Activated CD4-positive, alpha-beta T cell treated with anti-CD3 and anti-CD28 coated beads, Interleukin-10, Interleukin-2, amounts not matched to agents 100 ng/mL and 50 ng/mL, durations not matched to agents 16 hours and 8 hours (primary cell): ENCODE measurements around the gene PSKH1.
"Not testable (repeated sequence)": the region's sequence is repeated elsewhere in the genome, so short reads cannot be mapped to it uniquely, and the experiment has no call there.

Source experiments
- DNase-seq: peaks from one replicate; pipeline ENCODE4 v3.0.0-alpha.2; 2020

PSKH1 gene

DNA sequence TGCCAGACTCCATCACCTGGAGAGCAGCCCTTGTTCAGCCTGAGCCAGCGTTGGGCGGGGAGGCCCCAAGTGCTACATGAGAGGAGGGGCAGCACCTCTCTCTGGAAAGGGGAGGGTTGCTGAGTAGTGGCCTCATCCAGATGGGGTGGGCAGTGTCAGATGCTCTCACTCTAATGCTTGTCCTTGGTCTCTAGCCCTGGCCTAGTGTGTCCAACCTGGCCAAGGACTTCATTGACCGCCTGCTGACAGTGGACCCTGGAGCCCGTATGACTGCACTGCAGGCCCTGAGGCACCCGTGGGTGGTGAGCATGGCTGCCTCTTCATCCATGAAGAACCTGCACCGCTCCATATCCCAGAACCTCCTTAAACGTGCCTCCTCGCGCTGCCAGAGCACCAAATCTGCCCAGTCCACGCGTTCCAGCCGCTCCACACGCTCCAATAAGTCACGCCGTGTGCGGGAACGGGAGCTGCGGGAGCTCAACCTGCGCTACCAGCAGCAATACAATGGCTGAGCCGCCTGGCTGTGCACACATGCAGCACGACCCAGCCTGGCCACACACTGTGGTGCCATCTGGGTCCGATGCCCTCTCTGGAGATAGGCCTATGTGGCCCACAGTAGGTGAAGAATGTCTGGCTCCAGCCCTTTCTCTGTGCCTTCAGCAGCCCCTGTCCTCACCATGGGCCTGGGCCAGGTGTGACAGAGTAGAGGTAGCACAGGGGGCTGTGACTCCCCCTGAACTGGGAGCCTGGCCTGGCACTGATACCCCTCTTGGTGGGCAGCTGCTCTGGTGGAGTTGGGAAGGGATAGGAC is 34.3 kb downstream of the PSKH1 start:
- DNase-seq: no peak

DNA sequence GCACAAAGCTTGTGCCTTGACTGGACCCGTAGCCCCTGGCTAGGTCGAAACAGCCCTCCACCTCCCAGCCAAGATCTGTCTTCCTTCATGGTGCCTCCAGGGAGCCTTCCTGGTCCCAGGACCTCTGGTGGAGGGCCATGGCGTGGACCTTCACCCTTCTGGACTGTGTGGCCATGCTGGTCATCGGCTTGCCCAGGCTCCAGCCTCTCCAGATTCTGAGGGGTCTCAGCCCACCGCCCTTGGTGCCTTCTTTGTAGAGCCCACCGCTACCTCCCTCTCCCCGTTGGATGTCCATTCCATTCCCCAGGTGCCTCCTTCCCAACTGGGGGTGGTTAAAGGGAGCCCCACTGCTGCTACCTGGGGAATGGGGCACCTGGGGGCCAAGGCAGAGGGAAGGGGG is 35.1 kb downstream of the PSKH1 start:
- no peak for DNase-seq

DNA sequence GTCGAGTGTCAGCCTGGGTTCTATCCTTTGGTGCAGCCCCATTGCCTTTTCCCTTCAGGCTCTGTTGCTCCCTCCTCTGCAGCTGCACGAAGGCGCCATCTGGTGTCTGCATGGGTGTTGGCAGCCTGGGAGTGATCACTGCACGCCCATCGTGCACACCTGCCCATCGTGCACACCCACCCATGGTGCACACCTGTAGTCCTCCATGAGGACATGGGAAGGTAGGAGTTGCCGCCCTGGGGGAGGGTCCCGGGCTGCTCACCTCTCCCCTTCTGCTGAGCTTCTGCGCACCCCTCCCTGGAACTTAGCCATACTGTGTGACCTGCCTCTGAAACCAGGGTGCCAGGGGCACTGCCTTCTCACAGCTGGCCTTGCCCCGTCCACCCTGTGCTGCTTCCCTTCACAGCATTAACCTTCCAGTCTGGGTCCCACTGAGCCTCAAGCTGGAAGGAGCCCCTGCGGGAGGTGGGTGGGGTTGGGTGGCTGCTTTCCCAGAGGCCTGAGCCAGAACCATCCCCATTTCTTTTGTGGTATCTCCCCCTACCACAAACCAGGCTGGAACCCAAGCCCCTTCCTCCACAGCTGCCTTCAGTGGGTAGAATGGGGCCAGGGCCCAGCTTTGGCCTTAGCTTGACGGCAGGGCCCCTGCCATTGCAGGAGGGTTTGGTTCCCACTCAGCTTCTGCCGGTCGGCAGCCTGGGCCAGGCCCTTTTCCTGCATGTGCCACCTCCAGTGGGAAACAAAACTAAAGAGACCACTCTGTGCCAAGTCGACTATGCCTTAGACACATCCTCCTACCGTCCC is 35.7 kb downstream of the PSKH1 start:
- DNase-seq: peak; percentile 83

DNA sequence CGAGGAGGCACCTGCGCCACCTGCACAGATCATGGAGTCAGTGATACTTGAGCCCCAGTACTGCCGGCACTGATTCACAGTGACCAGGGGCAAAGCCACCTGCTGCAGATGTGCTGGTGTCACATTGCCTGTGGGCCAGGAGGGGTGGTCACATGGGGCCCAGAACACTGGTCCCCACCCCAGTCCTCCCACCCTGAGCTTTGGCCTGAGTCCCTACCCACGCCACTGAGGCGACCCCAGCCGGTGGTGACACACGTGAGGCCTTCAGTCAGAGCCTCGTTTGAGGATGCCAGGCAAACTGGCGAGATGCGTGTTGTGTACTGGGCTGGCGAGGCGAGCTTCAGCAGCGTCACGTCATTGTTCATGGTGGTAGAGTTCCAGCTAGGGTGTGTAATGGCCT is 37.1 kb downstream of the PSKH1 start:
- no peak for DNase-seq

DNA sequence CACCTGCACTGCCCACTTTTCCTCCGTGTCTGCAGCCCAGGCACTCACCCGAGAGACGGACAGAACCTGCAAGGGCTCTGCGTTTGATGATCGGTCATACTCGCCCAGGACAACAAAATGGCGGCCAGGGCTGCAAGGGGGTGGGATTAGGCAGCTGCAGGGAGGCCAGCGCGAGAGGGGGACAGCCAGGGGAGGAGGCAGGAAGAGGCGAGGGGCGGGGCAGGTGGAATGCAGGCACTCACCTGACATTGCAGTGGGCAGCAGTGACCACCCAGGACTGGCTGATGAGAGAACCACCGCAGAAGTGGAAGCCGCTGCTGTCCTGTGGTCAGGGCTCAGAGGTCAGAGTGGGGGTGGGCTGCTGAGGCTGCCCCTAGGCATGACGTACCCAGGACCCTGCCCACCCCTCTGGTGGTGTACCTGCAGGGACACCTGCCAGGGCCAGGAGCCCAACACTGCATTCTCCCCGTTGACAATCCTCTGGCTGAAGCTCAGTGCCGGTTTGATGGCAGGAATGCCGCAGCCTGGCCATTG is 37.7 kb downstream of the PSKH1 start:
- no peak for DNase-seq

DNA sequence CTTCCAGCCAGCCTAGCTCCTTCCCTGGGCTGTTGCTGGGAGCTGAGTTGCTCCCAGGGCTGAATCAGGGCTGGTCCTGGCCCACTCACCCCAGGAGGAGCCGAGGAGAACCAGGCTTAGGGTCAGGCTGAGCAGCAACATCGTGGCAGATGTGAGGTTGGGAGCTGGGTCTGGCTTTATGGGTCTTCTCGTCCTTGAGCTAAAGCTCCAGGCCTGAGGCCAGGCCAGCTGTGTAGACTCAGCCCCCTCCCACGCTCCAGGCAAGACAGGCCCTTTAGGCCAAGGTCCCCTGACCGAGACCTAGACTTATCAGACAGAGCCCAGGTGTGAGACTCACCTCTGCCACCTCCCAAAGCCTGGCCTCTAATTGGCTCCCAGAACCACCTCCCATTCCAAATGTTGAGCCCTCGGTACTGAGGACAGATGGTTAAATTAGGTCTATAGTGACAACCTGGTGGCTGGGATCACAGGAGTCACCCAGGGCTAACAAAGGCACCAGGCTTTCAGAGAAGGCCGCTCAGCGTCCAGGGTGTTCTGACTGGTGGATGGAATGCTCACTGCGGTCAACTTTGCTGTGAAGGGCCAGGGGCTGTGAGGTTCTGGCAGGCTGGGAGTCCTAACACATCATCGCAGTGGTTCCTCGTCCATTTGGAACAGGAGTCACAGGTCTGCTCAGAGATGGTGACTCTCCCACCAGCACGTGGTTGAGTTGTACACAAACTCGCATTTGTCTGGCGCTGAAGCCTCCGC is 38.8 kb downstream of the PSKH1 start, which contains the start of gene CTRL:
TSS of gene CTRL (minus strand) at position 151 of the 750 bp plus-strand sequence. CDS start at position 141, 10 bp downstream.
- DNase-seq: no peak

DNA sequence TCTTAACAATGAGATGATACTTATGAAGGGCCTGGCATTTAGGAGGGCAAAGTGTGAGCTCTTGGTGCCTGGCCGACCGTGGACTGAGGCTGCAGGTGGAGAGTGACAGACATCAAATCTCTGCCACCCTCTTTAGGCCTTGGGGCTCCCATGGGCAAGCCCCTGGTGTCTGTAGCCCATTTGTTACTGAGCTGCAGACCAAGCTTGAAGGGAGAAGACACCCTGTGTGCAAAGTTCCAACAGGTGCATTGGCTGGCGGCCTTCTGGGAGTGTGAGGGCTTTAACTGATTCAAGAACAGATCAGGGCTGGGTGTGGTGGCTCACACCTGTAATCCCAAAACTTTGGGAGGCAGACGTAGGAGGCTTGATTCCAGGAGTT is 39.4 kb downstream of the PSKH1 start:
- no peak for DNase-seq

DNA sequence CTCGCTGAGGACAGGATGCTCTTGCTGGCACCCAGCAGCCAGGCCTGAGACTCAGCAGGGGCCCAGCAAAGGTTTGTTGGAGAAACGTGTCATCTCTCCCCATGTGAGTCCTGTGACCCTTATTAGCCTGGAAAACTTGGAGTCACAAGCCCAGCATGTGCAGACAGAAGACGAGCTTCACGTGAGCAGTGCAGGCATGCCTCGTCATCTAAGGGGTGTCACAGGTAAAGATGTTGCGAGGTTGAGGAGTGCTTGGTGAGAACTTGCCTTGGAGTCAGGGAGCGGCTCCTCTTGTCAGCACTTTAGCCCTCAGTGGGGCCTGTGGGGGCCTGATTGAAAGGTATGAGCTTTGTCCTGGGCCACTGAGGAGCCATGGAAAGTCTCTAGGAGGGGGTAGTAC is 40.8 kb downstream of the PSKH1 start:
- no peak for DNase-seq

DNA sequence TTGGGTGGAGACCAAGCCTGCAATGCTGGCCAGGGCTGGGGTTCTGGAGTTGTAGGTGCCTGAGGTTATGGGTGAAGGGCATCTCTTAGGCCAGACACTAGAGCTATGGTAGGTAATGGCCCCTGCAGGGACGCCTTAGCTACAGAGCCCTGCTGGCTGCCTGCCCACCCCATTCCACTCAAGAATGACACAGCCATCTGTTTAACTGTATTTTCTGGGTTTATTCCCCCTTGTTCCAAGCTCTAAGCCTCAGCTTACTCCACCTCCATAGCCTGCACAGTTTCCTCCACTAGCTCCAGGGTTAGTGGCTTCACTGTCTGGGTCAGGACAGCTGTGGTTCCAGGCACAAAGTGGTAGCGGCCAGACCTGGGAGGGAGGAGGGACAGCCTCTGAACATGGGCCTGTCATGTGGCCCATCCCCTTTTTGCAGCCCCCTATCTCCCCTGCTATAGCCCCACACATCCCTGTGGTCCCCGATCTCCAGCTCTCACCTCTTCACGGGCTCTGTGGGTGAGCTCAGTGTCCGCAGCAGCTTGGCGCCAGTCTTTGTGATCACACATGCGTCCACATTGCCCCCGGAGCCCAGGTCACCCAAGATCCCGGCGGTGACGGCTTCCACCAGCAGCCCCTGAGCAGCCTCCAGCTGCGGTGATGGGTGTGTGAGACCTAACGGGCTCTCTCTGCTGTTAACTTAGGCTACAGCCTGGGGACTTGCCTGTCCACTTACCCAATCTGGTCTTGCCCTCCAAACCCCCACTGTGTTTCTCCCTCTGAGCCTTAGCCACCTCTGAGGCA is 41.4 kb downstream of the PSKH1 start:
- no peak for DNase-seq

DNA sequence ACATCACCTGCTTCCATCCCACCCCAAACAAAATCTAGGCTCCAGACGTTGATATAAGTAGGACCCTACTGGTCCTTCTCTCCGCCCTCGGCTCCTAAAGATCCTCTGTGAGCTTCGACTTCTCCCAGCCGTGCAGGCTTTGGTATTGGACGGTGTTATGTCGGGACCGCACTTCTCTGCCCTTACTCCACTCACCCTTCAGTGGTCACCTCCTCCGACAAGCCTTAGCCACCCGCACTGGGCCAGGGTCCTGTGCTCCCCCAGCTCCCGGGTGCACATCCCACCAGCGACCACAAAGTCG is 42.0 kb downstream of the PSKH1 start:
- DNase-seq: no peak

DNA sequence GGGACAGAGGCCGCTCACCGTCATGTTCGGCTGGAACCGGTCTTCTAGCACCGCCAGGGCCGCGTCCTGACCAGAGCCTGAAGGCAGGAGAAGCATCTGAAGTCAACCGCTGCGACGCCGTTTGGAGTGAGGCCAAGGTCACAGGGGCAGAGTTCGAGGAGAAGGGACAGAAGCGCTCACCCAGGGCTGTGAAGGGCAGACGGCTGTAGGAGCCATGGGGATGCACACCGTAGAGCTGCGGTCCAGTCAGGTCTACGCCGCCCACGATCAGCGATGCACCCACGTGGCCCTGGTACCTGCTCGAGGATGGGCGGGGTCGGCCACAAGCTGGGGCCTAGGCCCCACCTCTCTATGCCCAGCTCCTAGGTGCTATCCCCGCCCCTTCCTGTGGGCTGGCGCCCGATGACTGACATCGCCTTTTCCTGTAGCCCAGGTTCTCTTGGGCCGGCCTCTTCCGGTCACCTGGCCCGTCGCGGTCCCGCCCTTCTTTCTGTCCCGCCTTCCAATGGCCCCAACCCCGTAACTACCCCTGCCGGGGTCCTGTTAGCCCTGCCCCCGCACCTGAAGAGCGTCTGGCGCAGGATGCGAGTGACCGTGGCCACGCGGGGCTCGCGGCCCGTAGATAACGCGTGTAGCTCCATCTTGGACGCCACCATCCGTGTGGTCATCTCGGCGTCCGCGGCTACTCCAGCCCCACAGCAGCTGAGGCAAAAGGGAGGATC is 42.5 kb downstream of the PSKH1 start:
- peak; percentile 98 for DNase-seq

DNA sequence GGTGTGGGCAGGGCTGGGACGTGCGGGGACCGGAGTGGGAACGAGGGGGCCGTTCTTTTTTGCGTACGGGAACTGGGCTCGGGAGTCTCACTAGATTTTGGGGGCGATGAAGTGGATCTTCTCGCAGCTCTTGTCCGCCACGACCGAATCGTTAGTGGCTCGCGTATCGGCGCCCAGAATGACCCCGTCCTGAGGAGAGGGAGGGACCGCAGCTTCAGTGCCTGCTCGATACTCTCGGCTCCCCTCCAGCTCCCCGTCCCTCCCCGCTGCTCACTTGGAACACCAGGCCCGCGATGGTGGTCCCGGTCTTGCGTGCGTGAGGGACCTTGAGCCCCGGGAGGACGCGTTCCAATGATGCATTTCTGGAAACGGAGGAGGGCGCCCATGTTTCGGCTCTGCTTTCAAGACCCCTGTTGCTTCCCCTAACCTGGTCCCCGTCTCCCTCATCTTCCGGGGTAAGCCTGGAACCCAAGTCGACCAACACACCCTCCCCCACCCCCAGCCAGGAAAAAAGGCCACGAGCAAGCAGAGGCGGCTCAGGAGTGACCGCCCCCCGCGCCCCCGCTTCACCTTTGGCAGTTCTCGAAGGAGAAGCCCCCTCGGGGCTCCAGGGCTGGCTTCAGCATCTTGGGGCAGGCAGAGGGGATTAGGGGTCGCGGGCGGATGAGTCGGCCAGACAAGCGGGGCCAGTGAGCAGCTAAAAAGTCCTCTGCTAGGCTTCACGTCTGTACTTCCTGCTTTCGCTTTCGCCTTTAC is 43.2 kb downstream of the PSKH1 start, which contains the start of gene PSMB10:
TSS of gene PSMB10 (minus strand) at position 727 of the 756 bp plus-strand sequence. CDS start at position 626, 101 bp downstream.
- DNase-seq: peak; percentile 71

DNA sequence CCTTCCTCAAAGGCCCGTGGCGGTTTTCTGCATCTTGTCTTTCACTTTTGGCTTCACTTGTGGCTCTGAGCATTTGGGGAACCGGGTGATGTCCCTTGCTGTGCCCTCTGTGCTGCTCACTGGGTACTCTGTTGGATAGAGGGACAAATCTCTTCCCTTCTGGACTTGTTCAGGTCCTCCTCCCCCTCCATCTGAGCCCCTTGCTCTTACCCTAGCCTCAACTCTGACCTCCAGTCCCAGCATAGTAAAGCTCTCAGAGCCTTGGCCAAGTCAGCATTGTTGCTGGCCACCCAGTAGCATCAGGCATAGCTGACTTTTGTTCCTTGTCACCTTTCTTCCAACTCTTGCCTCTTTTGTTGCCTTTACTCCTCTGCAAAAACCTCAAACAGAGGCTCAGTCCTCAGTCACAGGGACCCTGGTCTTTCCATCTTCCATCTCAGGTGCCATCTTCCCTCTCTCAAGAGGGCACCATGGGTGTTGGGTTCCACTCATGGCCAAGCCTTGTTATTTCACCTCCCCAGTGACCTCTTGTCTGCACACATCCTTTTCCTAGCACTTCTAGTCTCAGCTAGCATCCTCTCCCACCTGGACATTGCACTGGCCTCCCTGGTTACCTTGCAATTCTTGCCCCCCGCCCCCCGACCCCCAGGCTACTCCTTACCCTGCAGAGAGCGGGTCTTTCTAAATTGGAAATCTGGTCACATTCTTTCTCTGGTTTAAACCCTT is 44.0 kb downstream of the PSKH1 start:
- peak; percentile 90 for DNase-seq

DNA sequence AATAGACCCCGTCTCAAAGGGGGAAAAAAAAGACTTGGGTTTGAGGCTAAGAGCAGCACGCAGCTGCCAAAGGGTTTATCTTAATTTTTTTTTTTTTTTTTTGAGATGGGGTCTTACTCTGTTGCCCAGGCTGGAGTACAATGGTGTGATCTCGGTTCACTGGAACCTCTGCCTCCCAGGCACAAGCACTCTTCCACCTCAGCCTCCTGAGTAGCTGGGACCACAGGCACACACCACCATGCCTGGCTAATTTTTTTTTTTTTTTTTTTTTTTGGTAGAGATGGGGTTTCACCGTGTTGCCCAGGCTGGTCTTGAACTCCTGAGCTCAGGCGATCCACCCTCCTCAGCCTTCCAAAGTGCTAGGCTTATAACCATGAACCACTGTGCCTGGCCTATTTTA is 44.7 kb downstream of the PSKH1 start:
- not testable (repeated sequence) for DNase-seq

DNA sequence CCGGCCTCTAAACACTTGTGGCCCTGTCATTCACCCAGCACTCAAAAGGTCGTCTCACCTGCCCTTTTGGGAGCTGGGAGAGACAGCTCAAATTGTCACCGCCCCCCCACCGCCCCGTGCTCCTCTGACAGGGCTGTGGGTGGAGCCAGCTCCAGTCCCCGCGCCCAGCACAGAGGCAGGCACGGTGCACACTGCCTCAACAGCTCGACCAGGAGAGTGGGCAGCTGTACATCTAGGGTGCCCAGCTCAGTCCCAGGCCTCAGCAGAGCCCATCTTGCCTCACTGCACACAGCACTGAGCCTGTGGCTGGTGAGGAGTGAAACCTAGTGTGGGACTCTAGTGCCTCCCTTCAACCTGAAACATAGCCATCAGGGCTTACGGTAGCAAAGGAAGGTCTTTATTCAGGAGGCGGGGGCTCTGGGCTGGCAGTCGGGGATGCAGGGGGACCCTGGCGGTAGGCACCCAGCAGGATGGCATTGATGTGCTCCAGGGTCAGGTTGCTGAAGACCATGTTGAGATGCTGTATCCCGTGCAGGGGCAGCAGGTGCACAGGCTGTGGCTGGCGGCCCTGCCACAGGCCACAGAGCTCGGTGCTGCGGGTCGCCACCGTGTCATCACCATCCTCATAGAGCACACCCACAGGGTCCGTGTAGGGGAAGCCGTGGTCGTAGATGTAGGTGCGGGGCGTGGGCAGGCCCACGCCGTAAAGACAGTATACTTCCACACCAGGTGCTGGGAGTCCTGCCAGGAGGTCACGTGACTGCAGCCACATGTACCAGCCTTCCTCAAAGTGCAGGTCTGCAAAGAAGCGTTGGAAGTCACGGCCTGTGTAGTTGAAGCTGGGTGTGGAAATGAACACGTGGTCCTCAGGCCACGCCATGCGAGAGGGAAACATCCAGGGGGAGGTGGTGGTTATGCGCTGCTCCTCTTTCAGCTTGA is 46.7 kb downstream of the PSKH1 start:
- DNase-seq: peak; percentile 42

DNA sequence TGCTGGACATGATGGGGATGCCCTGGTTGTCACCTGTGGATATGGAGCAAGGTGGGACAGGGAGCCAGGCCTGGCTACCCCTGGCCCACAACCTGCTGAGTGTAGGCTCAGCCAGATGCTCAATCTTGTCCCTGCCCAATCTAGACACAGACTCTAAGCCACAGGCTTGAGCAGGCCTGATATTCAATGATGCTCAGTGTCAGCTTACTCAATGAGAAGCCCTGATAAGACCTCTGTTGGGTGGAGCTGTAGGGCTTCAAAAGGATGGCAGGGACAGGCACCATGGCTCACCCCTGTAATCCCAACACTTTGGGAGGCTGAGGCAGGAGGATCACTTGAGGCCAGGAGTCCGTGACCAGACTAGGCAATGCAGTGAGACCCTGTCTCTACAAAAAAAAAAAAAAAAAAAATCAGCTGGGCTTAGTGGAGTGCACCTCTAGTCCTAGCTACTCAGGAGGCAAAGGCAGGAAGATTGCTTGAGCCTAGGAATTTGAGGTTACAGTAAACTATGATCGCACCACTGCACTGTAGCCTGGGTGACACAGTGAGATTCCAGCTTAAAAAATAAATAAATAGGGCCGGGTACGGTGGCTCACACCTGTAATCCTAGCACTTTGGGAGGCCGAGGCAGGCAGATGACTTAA is 47.5 kb downstream of the PSKH1 start:
- no peak for DNase-seq

DNA sequence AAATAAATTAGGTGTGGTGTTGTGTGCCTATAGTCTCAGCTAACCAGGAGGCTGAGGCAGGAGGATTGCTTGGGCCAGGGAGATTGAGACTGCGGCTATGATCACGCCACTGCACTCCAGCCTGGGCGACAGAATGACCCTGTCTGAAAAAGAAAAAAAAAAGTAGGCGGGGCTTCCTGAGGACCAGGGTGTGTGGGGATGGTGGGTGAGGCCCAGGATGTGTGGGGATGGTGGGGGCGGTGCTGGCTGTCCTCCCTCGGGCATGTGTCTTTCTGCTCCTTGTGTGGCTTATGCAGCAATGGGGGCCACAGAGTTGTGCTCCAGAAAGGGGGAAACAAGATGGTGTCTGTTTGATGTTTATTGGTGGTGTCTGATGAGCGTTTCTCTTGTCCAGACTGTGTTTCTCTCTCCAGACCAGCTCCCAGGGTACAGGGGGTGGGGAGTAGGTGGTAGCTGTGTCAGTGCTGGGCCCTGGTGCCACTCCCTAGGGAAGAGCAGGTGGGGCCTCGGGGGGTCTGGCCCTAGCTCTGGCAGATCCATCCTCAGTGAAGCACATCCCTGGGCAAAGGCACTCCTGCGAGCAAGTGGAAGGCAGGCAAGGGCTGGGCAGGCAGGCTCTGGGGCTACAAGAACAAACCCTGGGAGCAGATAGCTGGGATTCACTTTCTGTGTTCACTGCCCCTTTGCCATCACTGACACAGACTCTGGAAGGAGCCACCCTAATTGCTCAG is 48.6 kb downstream of the PSKH1 start:
- no peak for DNase-seq

DNA sequence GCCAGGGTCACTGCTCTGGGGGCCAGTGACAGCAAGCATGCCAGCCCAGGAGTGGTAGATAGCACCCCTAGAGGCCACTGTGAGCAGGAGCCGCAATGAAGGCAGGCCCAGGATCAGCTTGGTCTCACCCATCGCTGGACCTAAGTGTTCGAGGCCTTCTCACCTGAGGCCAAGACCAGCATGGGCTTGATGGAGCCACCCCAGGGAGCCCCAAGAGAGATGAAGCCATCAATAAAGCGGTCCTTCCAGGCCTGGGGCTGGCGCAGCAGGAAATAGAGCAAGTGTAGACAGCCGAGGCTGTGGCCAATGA is 49.1 kb downstream of the PSKH1 start:
- peak; percentile 60 for DNase-seq
